ENCODE data around the gene MEX3B.
"Not testable (repeated sequence)": the region's sequence is repeated elsewhere in the genome, so short reads cannot be mapped to it uniquely, and the experiment has no call there.

The MEX3B gene

DNA sequence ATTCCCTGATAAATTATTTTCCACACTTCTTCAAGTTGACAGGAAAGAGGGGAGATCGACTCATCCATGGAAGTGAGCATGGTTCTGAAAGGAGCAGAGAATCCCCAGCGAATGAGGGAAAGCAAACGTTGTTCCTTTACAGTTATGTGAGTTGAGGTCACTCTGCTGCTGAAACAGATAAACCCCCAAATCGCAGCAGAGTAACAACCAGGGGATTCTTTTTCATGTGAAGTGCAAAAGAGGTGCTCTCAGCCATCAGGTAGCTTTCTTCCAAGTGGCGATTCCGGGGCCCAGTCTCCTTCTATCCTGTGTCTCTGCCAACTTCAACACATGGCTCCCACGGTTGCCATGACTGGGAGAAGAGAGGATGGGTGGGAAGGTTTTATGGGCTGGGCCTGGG lies 28.2 kb downstream of the MEX3B start:
- DNase-seq, result no peak
- intact Hi-C loops (cut with DNase I), result no loop called here

- DNase-seq, result no peak
- intact Hi-C loops (cut with DNase I), result no loop called here
Observed at GRCh38 chr15:82014989-82015388, 30.8 kb downstream of the MEX3B start.

GRCh38 chr15:82012908-82013307 lies 32.9 kb downstream of the MEX3B start:
- intact Hi-C loops (cut with DNase I), result no loop called here

DNA sequence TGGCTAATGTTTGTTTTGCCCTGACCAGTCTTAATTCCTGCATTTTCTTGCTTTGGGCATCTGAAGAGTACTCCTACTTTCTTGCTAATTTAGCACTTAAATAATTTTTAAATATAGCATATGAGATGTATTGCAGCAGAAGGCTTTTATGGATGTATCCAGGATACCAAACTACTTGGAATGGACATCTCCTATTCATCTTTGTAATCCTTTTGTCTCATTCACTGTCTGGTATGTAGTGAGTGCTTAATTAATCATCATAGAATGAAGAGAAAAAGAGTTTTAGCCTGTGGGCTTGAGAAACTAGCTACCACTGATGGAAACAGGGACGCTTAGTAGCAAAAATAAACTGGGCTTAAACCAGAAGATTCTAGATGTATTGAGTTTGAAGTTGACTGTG lies 40.6 kb downstream of the MEX3B start:
- no peak for DNase-seq
- intact Hi-C loops (cut with DNase I), result no loop called here

More at GRCh38 chr15:82012908-82013307, 32.9 kb downstream of the MEX3B start:
- no peak for DNase-seq

GRCh38 chr15:82003916-82004315 lies 41.9 kb downstream of the MEX3B start:
- DNase-seq, result no peak

DNA sequence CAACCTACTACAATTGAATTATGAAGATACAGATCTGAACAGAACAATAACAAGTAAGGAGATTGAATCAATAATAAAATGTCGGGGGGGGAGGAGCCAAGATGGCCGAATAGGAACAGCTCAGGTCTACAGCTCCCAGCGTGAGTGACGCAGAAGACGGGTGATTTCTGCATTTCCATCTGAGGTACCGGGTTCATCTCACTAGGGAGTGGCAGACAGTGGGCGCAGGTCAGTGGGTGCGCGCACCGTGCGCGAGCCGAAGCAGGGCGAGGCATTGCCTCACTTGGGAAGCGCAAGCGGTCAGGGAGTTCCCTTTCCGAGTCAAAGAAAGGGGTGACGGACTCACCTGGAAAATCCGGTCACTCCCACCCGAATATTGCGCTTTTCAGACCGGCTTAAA lies 50.7 kb downstream of the MEX3B start:
- DNase-seq; intact Hi-C loops (cut with DNase I): not testable (repeated sequence)

More at GRCh38 chr15:82003916-82004315, 41.9 kb downstream of the MEX3B start:
- intact Hi-C loops (cut with DNase I), result no loop called here

DNA sequence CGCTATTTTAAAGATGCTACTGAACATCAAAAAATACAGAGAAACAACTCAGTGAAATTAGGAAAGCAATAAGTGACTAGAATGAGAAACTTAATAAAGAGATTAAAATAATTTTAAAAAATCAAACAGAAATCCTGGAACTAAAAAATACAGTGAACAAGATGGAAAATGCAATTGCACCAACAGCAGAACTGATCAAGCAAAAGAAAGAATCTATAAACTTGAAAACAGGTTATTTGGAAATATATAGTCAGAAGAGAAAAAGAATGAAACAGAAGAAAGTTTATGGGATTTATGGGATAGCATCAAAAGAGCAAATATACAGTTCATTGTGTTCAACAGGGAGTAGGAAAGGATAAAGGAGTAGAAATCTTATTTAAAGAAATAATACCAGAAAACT lies 53.3 kb downstream of the MEX3B start:
- no peak for DNase-seq
- intact Hi-C loops (cut with DNase I), result no loop called here
